Retinal pigment epithelial cell (primary cell): ENCODE measurements around the gene NAA38.
"Not testable (repeated sequence)": the region's sequence is repeated elsewhere in the genome, so short reads cannot be mapped to it uniquely, and the experiment has no call there.

Source experiments
- DNase-seq: peaks from one replicate; pipeline ENCODE4 v3.0.0-alpha.2; 2010; ENCODE audit warnings: low read depth
- H3K4me3 ChIP-seq: 2 replicates; pipeline ENCODE4 v1.5.1; 2011; ENCODE audit warnings: mild to moderate bottlenecking, low read length, control low read depth, moderate library complexity
- TF ChIP-seq, protein P1 (sequence below): conservative IDR thresholded peaks from 2 replicates; pipeline ENCODE4 v1.5.1; 2011; ENCODE audit warnings: low read depth, low read length, control low read depth, inconsistent platforms

Gene NAA38

DNA sequence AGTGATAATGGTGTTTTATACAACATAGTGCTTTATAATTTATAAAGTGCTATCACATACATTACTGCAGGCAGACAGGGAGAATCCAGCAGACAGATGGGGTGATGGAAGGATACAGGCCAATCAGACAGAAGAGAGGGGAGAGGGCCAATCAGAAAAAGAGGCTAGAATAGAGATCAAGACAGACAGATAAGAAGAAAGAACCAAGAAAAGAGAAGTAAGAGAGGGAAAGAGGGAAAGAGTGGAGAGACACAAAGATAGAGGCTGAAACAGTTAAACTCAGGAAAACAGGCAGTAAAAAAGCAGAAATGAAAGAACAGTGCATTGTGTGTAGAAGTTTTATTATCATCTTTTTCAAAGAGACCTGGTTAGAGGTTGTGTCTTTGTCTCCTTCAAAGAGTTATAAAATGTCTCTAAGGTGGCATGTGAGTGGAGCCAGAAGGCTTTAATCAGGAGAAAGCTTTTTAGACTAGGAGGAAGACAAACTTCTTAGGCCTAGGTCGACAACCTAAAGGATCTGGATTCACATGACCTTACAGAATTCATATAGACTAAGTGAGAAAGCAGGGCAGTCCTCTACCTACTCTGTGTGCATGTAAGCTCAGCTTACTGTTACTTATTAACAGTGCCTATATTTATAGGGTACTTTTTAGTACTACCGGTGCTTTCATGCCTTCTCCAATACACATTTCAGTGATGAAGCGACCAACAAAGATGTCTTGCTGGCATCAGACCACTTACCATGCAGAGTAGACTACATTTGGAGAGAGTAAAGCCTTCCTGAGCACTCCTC, 22.9 kb upstream of the NAA38 start:
- H3K4me3 ChIP-seq = no peak overlapping the region
- TF ChIP-seq, protein P1, sequence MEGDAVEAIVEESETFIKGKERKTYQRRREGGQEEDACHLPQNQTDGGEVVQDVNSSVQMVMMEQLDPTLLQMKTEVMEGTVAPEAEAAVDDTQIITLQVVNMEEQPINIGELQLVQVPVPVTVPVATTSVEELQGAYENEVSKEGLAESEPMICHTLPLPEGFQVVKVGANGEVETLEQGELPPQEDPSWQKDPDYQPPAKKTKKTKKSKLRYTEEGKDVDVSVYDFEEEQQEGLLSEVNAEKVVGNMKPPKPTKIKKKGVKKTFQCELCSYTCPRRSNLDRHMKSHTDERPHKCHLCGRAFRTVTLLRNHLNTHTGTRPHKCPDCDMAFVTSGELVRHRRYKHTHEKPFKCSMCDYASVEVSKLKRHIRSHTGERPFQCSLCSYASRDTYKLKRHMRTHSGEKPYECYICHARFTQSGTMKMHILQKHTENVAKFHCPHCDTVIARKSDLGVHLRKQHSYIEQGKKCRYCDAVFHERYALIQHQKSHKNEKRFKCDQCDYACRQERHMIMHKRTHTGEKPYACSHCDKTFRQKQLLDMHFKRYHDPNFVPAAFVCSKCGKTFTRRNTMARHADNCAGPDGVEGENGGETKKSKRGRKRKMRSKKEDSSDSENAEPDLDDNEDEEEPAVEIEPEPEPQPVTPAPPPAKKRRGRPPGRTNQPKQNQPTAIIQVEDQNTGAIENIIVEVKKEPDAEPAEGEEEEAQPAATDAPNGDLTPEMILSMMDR = no peak
- DNase-seq = no peak

GRCh38 chr17:7878234-7878633, 20.9 kb upstream of the NAA38 start:
- H3K4me3 ChIP-seq = no peak overlapping the region
- no peak for DNase-seq
- TF ChIP-seq, protein P1 = no peak

DNA sequence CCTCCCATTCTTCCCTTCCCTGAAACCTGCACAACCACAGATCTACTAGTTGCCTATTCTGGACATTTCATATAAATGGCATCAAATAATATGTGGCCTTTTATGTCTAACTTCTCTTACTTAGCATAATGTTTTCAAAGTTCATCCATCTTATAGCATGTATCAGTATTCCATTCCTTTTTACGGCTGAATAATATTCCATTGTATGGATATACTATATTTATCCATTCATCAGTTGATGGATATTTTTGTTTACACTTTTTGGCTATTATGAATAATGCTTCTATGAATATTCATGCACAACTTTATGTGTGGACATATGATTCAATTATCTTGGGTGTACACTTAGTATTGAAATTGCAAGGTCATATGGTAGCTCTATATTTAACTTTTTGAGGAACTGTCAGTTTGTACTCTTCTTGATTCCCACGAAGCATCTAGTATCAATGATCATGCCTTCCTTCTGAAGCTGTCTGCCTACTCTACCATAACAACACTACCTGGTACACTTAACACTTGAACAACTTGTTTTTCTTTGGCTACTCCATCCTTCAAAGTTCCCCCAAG, 18.5 kb upstream of the NAA38 start:
- no peak overlapping the region for H3K4me3 ChIP-seq
- TF ChIP-seq, protein P1 = no peak
- no peak for DNase-seq

DNA sequence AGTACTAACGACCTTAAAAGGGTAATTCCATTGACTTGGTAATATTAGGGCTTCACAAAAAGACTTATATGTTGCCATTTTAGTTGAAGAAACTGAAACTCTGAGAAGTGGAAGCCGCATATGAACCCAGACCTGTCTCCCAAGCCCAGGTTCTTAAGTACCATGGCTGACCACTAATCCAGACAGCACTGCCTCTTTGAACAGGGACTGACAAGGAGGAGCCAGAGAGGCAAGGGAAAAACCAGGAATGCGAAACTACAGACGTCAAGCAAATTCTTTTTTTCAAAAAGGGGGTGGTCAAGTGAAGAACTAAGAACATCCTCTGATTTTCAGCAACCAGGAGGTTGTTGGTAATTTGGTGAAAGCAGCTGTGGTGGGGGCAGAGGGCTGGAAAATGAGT, 15.7 kb upstream of the NAA38 start:
- DNase-seq = no peak
- H3K4me3 ChIP-seq = no peak overlapping the region
- TF ChIP-seq, protein P1 = no peak

- DNase-seq = no peak
- TF ChIP-seq, protein P1 = no peak
- H3K4me3 ChIP-seq = no peak overlapping the region
These were observed 10.5 kb upstream of the NAA38 start for GRCh38 chr17:7867881-7868329.

GRCh38 chr17:7864995-7865650, 7.8 kb upstream of the NAA38 start:
- DNase-seq = no peak
- TF ChIP-seq, protein P1 = no peak
- H3K4me3 ChIP-seq = no peak overlapping the region

DNA sequence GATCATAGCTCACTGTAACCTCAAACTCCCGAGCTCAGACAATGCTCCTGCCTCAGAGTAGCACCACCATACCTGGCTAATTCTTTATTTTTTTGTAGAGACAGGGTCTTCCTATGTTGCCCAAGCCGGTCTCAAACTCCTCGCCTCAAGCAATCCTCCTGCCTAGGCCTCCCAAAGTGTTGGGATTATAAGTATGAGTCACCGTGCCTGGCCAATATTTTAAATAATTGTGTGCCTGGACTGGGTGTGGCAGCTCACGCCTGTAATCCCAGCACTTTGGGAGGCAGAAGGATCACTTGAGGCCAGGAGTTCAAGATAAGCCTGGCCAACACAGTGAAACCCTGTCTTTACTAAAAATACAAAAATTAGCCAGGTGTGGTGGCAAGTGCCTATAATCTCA, 7.0 kb upstream of the NAA38 start:
- not testable (repeated sequence) for DNase-seq, H3K4me3 ChIP-seq
